Ishikawa (cell line): Measurements from ENCODE around the gene HOATZ.

Experiments used
- CREB1 ChIP-seq: IDR thresholded peaks from 2 replicates; pipeline ENCODE4 v1.6.1; 2012; ENCODE audit warnings: low read depth
- RAD21 ChIP-seq: IDR thresholded peaks from 2 replicates; pipeline ENCODE4 v1.6.1; 2012; ENCODE audit warnings: low read depth
- YY1 ChIP-seq: IDR thresholded peaks from 2 replicates; pipeline ENCODE4 v1.6.1; 2012; ENCODE audit warnings: low read depth
- TF ChIP-seq, protein P1 (sequence below): IDR thresholded peaks from 2 replicates; pipeline ENCODE4 v1.6.1; 2012
- TF ChIP-seq, protein P2 (sequence below): IDR thresholded peaks from 2 replicates; pipeline ENCODE4 v1.6.1; 2012; ENCODE audit warnings: low read depth, mild to moderate bottlenecking

DNA sequence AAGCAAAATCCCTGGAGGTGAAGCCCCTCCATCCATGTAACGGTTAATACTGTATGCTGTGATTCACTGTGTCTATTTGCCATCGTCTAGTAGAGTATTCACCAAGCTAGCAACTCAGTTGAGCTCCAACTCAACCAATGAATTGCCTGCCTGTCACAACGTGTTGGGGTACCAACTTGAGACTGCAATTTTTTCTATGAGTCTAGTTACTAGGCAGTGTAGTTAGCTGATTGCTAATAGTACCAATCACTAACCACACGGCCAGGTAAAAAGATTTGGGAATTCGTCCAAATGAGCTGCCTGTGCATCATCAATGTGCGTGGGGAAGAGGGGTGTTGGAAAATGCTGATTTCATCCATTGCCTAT is 1.4 kb upstream of the HOATZ start:
- TF ChIP-seq YY1 (no peak), CREB1 (no peak), RAD21 (no peak)
- TF ChIP-seq, protein P1, sequence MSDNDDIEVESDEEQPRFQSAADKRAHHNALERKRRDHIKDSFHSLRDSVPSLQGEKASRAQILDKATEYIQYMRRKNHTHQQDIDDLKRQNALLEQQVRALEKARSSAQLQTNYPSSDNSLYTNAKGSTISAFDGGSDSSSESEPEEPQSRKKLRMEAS = no peak
- TF ChIP-seq, protein P2, sequence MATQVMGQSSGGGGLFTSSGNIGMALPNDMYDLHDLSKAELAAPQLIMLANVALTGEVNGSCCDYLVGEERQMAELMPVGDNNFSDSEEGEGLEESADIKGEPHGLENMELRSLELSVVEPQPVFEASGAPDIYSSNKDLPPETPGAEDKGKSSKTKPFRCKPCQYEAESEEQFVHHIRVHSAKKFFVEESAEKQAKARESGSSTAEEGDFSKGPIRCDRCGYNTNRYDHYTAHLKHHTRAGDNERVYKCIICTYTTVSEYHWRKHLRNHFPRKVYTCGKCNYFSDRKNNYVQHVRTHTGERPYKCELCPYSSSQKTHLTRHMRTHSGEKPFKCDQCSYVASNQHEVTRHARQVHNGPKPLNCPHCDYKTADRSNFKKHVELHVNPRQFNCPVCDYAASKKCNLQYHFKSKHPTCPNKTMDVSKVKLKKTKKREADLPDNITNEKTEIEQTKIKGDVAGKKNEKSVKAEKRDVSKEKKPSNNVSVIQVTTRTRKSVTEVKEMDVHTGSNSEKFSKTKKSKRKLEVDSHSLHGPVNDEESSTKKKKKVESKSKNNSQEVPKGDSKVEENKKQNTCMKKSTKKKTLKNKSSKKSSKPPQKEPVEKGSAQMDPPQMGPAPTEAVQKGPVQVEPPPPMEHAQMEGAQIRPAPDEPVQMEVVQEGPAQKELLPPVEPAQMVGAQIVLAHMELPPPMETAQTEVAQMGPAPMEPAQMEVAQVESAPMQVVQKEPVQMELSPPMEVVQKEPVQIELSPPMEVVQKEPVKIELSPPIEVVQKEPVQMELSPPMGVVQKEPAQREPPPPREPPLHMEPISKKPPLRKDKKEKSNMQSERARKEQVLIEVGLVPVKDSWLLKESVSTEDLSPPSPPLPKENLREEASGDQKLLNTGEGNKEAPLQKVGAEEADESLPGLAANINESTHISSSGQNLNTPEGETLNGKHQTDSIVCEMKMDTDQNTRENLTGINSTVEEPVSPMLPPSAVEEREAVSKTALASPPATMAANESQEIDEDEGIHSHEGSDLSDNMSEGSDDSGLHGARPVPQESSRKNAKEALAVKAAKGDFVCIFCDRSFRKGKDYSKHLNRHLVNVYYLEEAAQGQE = no peak
